NCI-H2029 treated with DMSO at 0.1 percent for 48 hours (cell line): ENCODE measurements around the gene C12orf57.

ENCODE experiments used
- DNase-seq: peaks from one replicate; lab custom pipeline; 2025; lab: John Stamatoyannopoulos, UW

C12orf57 gene

GRCh38 chr12:6937481-6938352 lies 6.1 kb upstream of the C12orf57 start:
- DNase-seq = peak; percentile 79

GRCh38 chr12:6938353-6939190 lies 5.2 kb upstream of the C12orf57 start:
- DNase-seq = no peak

DNA sequence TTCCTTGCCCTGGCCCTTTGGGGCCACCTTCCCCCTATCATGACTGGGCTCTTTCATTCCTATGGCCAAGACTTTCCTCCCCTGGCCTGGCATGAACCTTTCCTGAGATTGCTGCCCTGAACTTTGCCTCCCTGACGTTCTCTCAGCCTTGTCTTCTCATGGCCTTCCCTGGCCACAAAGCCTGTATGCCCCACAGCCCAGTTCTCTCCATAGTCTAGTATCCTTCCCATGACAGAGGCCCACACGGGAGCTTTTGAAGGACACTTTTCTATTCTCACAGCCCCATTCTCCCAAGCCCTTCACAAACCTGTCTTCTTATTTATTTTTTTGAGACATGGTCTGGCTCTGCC lies 4.7 kb upstream of the C12orf57 start:
- DNase-seq = no peak

DNA sequence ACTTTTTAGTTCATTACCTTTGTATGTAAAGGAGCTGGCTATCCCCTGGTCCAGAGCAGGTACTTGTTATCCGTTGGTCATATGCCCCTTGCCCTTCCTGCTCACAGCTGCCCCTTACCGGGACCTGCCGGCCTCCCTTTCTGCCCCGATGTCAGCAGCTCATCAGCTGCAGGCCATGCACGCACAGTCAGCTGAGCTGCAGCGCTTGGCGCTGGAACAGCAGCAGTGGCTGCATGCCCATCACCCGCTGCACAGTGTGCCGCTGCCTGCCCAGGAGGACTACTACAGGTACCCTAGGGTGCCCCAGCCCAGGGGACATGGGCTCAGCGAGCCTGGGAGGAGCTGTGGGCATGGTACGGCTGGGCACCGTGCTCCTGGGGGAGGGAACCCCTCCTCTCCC lies 2.6 kb upstream of the C12orf57 start:
- no peak for DNase-seq

DNA sequence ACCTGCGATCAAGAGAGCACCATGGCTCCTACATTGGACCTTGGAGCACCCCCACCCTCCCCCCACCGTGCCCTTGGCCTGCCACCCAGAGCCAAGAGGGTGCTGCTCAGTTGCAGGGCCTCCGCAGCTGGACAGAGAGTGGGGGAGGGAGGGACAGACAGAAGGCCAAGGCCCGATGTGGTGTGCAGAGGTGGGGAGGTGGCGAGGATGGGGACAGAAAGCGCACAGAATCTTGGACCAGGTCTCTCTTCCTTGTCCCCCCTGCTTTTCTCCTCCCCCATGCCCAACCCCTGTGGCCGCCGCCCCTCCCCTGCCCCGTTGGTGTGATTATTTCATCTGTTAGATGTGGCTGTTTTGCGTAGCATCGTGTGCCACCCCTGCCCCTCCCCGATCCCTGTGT lies 2.0 kb upstream of the C12orf57 start:
- DNase-seq = no peak

DNA sequence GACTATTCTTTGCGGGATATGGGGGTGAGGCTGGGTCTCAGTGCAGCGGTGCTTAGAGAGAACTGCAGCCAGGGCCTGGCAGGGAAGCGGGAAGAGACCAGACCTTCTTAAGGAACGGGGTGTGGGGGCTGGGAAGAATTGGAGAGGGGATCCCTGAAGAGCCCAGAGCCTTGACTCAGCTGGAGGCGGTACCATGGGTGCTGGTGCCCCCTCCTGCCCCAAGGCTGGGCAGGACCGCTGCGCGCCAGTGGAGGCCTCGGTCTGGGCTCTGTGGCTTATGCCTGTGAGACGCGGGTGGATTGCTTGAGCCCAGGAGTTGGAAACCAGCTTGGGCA lies 1.5 kb upstream of the C12orf57 start:
- DNase-seq = no peak

DNA sequence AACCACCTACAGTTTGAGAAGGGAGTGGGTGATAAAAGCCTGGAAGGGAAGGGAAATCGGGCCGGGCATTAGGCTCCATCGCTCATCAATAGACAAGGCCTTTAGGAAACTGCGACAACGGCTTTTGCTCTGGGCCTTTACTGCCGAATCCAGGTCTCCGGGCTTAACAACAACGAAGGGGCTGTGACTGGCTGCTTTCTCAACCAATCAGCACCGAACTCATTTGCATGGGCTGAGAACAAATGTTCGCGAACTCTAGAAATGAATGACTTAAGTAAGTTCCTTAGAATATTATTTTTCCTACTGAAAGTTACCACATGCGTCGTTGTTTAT lies 467 bp upstream of the C12orf57 start:
- peak; percentile 98 for DNase-seq

GRCh38 chr12:6944381-6945186 lies 762 bp downstream of the C12orf57 start:
- DNase-seq = peak; percentile 90

- DNase-seq = no peak
Observed at GRCh38 chr12:6945613-6946012, 1.8 kb downstream of the C12orf57 start.

DNA sequence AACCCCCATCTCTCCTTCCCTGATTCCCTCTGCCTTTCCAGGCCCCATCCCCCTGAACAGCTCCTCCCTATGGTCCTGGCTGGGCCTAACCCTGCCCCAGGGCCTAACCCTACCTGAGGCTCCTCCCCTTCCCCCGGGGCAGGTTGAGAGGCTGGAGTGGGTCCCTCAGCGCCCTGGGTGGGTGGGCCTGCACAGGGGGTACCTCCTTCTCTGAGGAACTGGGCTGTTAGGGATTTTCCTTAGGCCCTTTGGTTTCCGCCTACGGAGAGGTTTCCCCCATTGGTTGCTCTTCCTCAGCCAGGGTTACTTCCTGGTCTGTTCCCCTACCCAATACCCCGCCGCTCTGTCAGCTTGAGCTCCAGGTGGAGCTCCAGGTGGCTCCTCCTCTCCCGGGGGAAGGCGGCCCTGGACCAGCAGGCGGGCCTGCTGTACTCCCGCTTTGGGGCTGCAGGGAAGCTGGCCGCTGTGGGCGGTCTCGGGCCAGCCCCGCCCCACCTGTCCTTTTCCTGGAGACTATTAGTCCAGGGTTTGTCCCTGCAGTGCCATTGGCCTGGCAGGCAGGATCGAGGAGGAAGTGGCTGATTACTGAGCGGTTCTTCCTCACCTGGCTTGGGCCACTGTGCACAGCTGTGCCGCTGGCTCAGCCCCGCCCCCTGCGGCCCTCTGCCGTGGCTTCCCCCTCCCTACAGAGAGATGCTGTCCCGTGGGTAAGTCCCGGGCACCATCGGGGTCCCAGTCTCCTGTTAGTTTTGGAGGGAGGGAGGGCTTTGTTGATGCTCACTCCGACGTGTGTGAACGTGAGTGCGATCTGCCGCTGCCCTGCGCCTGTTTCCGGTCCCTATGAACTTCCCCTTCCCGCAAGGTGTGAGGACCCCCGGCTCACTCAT lies 2.5 kb downstream of the C12orf57 start:
- peak; percentile 90 for DNase-seq

DNA sequence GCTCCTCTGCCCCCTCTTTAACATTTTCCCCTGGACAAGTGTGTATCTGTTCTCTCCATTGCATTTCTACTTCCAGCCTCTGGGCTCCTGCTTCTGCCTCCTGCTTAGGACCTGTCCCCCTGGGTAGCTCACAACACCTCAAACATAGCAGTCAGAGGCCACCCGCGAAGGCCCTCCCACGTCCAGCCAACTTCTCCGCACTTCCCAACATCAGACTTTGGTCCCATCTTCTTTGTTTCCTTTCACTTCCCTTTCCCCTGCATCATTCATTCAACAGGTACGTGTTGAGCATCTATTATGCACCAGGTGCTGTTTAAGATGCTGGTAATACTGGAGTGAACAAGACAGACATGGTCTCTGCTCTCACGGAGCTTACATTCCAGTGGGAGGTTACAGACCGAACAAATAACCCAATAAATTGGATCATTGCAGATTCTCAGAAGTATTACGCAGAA lies 3.1 kb downstream of the C12orf57 start:
- no peak for DNase-seq

- DNase-seq = no peak
Observed at GRCh38 chr12:6947615-6948014, 3.8 kb downstream of the C12orf57 start.

GRCh38 chr12:6948873-6949594 lies 5.2 kb downstream of the C12orf57 start:
- DNase-seq = no peak

GRCh38 chr12:6950401-6950801 lies 6.6 kb downstream of the C12orf57 start:
- DNase-seq = no peak

- no peak for DNase-seq
Observed at GRCh38 chr12:6950811-6951540, 7.2 kb downstream of the C12orf57 start, which contains the start of gene PTPN6. PTPN6 (plus strand) TSS chr12:6951356; CDS start chr12:6951513, 157 bp downstream.

GRCh38 chr12:6951551-6952120 lies 7.8 kb downstream of the C12orf57 start:
- DNase-seq = no peak

DNA sequence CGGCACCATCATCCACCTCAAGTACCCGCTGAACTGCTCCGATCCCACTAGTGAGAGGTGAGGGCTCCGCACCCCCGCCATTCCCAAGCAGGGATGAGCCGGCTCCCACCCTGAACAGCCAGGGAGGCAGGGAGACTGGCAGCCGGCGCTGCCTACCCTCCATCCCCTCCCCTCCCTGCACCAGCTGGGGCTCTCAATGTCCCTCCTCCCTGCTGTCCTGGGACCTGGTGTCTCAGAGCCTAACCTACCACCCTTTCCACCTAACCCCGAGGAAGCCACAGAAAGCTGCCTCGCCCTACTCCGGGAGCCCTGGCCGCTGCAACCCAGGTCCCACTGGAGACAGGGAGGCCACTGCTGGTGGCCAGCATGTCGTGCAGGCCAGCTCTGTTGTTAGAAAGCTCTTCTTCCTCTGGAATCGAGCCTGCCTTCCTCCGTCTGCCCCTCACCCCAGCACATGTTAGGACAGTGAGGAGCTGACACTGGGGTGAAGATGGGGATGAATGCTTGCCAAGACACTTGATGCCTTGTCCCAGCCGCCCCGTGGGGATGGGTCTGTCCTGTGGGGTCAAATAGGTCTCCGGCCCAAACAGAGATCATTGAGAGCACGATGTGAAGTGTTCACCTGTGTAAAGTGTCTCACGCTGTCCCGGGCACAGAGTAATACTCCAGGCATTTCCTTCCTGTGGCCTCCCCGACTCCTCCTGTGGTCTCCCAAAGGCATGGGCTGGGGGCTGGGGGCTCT lies 8.5 kb downstream of the C12orf57 start:
- DNase-seq = no peak

DNA sequence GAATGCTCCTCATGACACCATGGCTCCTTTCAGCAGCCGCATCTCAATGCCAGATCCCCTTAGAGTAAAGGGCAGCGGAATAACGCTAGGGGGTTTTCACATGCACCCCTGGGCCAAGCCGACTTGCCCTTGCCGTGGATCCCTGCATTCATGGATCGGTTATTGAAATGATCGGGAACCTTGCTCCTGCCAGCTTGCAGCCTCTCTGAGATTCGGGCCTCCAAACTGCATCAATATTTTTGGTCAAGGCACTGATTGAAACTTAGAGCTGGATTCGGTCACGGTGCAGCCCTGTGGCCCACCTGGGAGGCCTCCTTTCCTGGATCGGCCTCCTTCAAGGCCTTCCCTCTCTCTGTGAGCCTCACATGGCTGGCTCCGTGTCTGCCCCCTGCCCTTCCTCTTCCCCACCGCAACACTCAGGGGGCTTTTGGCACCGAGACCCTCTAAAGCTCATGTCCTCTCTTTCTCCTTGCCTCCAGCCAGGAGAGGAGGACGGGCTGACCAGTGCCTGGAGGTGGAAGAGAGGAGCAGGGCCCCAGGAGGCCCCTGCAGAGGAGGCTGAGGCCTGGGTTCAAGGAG lies 9.1 kb downstream of the C12orf57 start:
- DNase-seq = no peak
